GM12878 (cell line): ENCODE measurements around the gene ADGRG4. TPM values are rescaled to one million over a fixed set of nuclear protein-coding genes. Genes with fewer than 3 reads are reported as not detected.

Experiments
- ATAC-seq: fragments of 200-7000 bp; cut with Tn5 transposase; 3 replicates; pipeline ENCODE4 v1.9.1; 2020; ENCODE audit warnings: mild to moderate bottlenecking, moderate library complexity
- BruUV-seq: library from RNA; stranded (reverse); fragments of 400-500 nt; replicated peaks from 2 replicates; lab custom pipeline; 2021; lab: Mats Ljungman, UMichigan
- CTCF ChIA-PET: fragments of 300-600 bp; sonication (Branson Sonifier 250); formaldehyde crosslinking; extraction: SDS; loops from one replicate; lab custom pipeline; 2021; ENCODE audit warnings: inconsistent platforms; lab: Yijun Ruan, JAX
- POLR2A ChIA-PET: fragments of 350-600 bp; formaldehyde crosslinking; extraction: SDS; loops from one replicate; lab custom pipeline; 2021; ENCODE audit warnings: inconsistent platforms; lab: Charles Lee
- RAD21 ChIA-PET: fragments of 300-600 bp; sonication (Branson Sonifier 250); formaldehyde crosslinking; loops from one replicate; lab custom pipeline; 2023; ENCODE audit warnings: antibody characterized with exemption; ENCODE audit not compliant: unreplicated experiment; lab: Charles Lee
- SMC1A ChIA-PET: fragments of 300-600 bp; sonication (Branson Sonifier 250); formaldehyde crosslinking; loops from one replicate; lab custom pipeline; 2023; ENCODE audit not compliant: unreplicated experiment, uncharacterized antibody; lab: Charles Lee
- DNase-seq: peaks from one replicate; pipeline ENCODE4 v3.0.0-alpha.2; 2011; ENCODE audit warnings: low read depth, low spot score
- FAIRE-seq: peaks from 3 replicates; lab custom pipeline; 2011; peaks lifted over from hg19 to GRCh38; lab: Jason Lieb, UNC
- H2AFZ ChIP-seq: 2 replicates; pipeline ENCODE4 v1.6.0; 2011; ENCODE audit warnings: low read depth, low read length, control low read depth; ENCODE audit not compliant: control insufficient read depth
- H3K27ac ChIP-seq: 2 replicates; pipeline ENCODE4 v1.5.1; 2011; ENCODE audit warnings: control low read depth; ENCODE audit not compliant: control insufficient read depth, insufficient read depth
- H3K27me3 ChIP-seq, 2 experiments: replicated peaks in 1 of 2; 2 replicates each; pipeline versions ENCODE4 v1.6.0 to v1.6.1; 2011; ENCODE audit warnings: low read length in 1 of 2; ENCODE audit not compliant: control insufficient read depth in 2 of 2, insufficient read depth in 2 of 2
- H3K36me3 ChIP-seq, 2 experiments: 2 replicates each; pipeline ENCODE4 v1.5.1; 2011; ENCODE audit warnings: low read length in 1 of 2; ENCODE audit not compliant: control insufficient read depth in 2 of 2, insufficient read depth in 2 of 2
- H3K4me1 ChIP-seq: 2 replicates; pipeline ENCODE4 v1.6.1; 2011; ENCODE audit warnings: mild to moderate bottlenecking, low read length, moderate library complexity, mixed read lengths; ENCODE audit not compliant: control insufficient read depth, insufficient read depth
- H3K4me2 ChIP-seq: 2 replicates; pipeline ENCODE4 v1.6.0; 2011; ENCODE audit warnings: control low read depth; ENCODE audit not compliant: control insufficient read depth, insufficient read depth
- H3K4me3 ChIP-seq: fragments of 200-600 bp; sonication (generic); 2 replicates; pipeline ENCODE4 v1.5.1; 2016
- H3K79me2 ChIP-seq: 2 replicates; pipeline ENCODE4 v1.6.0; 2011; ENCODE audit warnings: low read length; ENCODE audit not compliant: control insufficient read depth, insufficient read depth
- H3K9ac ChIP-seq: 2 replicates; pipeline ENCODE4 v1.8.0; 2011; ENCODE audit warnings: low read length, control low read depth, mixed read lengths; ENCODE audit not compliant: control insufficient read depth, insufficient read depth
- H3K9me3 ChIP-seq: replicated peaks from 3 replicates; pipeline ENCODE4 v1.5.1; 2011; ENCODE audit warnings: mild to moderate bottlenecking, low read length; ENCODE audit not compliant: control insufficient read depth, insufficient read depth
- H4K20me1 ChIP-seq: 2 replicates; pipeline ENCODE4 v1.6.0; 2011; ENCODE audit not compliant: control insufficient read depth, insufficient read depth
- ASH2L ChIP-seq: fragments of 300-600, 200-600 bp; sonication (generic); IDR thresholded peaks from 2 replicates; pipeline ENCODE4 v1.6.1; 2017; ENCODE audit warnings: low read depth, mild to moderate bottlenecking, borderline replicate concordance
- BHLHE40 ChIP-seq, 2 experiments: fragments of 450-650 bp in 1 of 2; IDR thresholded peaks; 2 replicates each; pipeline ENCODE4 v1.6.1; 2011 to 2017; ENCODE audit warnings: low read depth in 2 of 2, borderline replicate concordance in 1 of 2, improper control_type of control experiment in 1 of 2, low read length in 1 of 2, mild to moderate bottlenecking in 1 of 2
- E2F8 ChIP-seq: fragments of 450-650 bp; IDR thresholded peaks from 2 replicates; pipeline ENCODE4 v1.6.1; 2018; ENCODE audit warnings: mild to moderate bottlenecking, low read depth, moderate library complexity; ENCODE audit not compliant: partially characterized antibody
- EED ChIP-seq: sonication (generic); IDR thresholded peaks from 2 replicates; pipeline ENCODE4 v1.6.1; 2016; ENCODE audit warnings: antibody characterized with exemption, low read depth
- HDAC2 ChIP-seq: fragments of 200-600 bp; sonication (generic); IDR thresholded peaks from 2 replicates; pipeline ENCODE4 v1.6.1; 2017
- IRF4 ChIP-seq: IDR thresholded peaks from 2 replicates; pipeline ENCODE4 v1.6.1; 2011; ENCODE audit warnings: low read depth, low read length
- LARP7 ChIP-seq: fragments of 450-650 bp; IDR thresholded peaks from 2 replicates; pipeline ENCODE4 v1.6.1; 2017; ENCODE audit warnings: mild to moderate bottlenecking
- PML ChIP-seq: IDR thresholded peaks from 2 replicates; pipeline ENCODE4 v1.6.1; 2012; ENCODE audit warnings: low read length, inconsistent platforms
- RAD21 ChIP-seq: IDR thresholded peaks from 2 replicates; pipeline ENCODE4 v1.6.1; 2011; ENCODE audit warnings: mild to moderate bottlenecking, low read depth, low read length, moderate library complexity; ENCODE audit not compliant: insufficient read depth
- RFX5 ChIP-seq: IDR thresholded peaks from 2 replicates; pipeline ENCODE4 v1.6.1; 2011; ENCODE audit warnings: low read depth, low read length, improper control_type of control experiment
- SIN3A ChIP-seq: IDR thresholded peaks from 2 replicates; pipeline ENCODE4 v1.6.1; 2012; ENCODE audit warnings: low read depth, low read length, improper control_type of control experiment
- SUZ12 ChIP-seq: fragments of 200-600 bp; sonication (generic); IDR thresholded peaks from one replicate; pipeline ENCODE4 v1.6.1; 2018; ENCODE audit warnings: antibody characterized with exemption, mild to moderate bottlenecking; ENCODE audit not compliant: unreplicated experiment
- TCF3 ChIP-seq: IDR thresholded peaks from 2 replicates; pipeline ENCODE4 v1.6.1; 2012; ENCODE audit warnings: low read depth, mild to moderate bottlenecking, low read length, borderline replicate concordance; ENCODE audit not compliant: insufficient read depth
- ZNF207 ChIP-seq: fragments of 450-650 bp; IDR thresholded peaks from 2 replicates; pipeline ENCODE4 v1.6.1; 2014; ENCODE audit warnings: antibody characterized with exemption, mild to moderate bottlenecking, borderline replicate concordance
- ZNF384 ChIP-seq: IDR thresholded peaks from 2 replicates; pipeline ENCODE4 v1.6.1; 2012; ENCODE audit warnings: low read depth, mild to moderate bottlenecking, low read length, improper control_type of control experiment, borderline replicate concordance
- ZNF622 ChIP-seq: fragments of 450-650 bp; IDR thresholded peaks from 2 replicates; pipeline ENCODE4 v1.6.1; 2017; ENCODE audit warnings: mild to moderate bottlenecking, inconsistent platforms
- WGBS: methylation state at CpG from one replicate; pipeline ENCODE4 v1.1.6; 2016; ENCODE audit warnings: low lambda C conversion rate; ENCODE audit not compliant: insufficient replicate concordance, insufficient coverage; ENCODE audit errors: missing lambda C conversion rate; 5-methylcytosine and 5-hydroxymethylcytosine counted together
- in situ Hi-C: fragments of 300-500 bp; cut with MboI; formaldehyde crosslinking; loops from 9 replicates; pipeline ENCODE4 v1.14.3; 2018; ENCODE audit warnings: mixed read lengths
- intact Hi-C: fragments of 100-400 bp; cut with micrococcal nuclease; formaldehyde crosslinking; loops from one replicate; pipeline ENCODE4 v1.14.2; 2022; ENCODE audit not compliant: unreplicated experiment
- polyA plus RNA-seq, 11 experiments: library from polyadenylated mRNA; depleted of rRNA in 4 of 11; unstranded in 6 of 11; stranded (reverse) in 5 of 11; fragments of >200 nt; fragmentation: Nextera tagmentation in 4 of 11; fragmentation: Illumina TruSeq in 1 of 11; extraction: Ambion mirVana in 4 of 11; extraction: Trizol in 1 of 11; gene quantifications; 1 replicate in 1 of 11; 2 replicates in 10 of 11; pipeline versions ENCODE4 v1.2.1 to v1.2.3, GENCODE V29; 2011 to 2016; ENCODE audit warnings: inconsistent platforms in 2 of 11, missing spikeins in 2 of 11, low read depth in 1 of 11
- total RNA-seq, 4 experiments: library from RNA; depleted of rRNA in 3 of 4; stranded (reverse); fragments of >200 nt in 3 of 4; fragmentation: Illumina TruSeq in 1 of 4; extraction: Trizol in 1 of 4; gene quantifications; 2 replicates each; pipeline versions ENCODE4 v1.2.1 to v1.2.3, GENCODE V29; 2013 to 2021

The ADGRG4 gene
- total and polyA plus RNA-seq, 10 of the 15 experiments (the other 5 are each of a cell fraction or from before 2014, with no cell fraction given) = not detected

- 0% methylated on average over 1 of the region's 1 CpG for WGBS
- no peaks in the 10 kb centered on the region for H3K79me2 ChIP-seq
- FAIRE-seq = no peak
Observed at GRCh38 chrX:136307471-136307870, 6.7 kb downstream of the ADGRG4 start.

GRCh38 chrX:136310411-136310810 lies 9.6 kb downstream of the ADGRG4 start:
- no peaks in the 10 kb centered on the region for H3K36me3 ChIP-seq
- no peak for DNase-seq
- RAD21 ChIA-PET = no interaction called here
- no peaks in the 10 kb centered on the region for H3K27me3 ChIP-seq
- no peak for TF ChIP-seq RAD21
- TF ChIP-seq EED = no peak
- TF ChIP-seq BHLHE40 (IDR thresholded peaks at IDR 0.05; ENCODE audit: borderline replicate concordance in 1 of 2, low read depth in 2 of 2, low read length in 1 of 2) = no peak
- no peak for TF ChIP-seq IRF4
- TF ChIP-seq SUZ12 = no peak
- TF ChIP-seq SIN3A = no peak
- TF ChIP-seq ZNF384 = no peak
- no peak for TF ChIP-seq ZNF207
- TF ChIP-seq PML = no peak
- no peak for TF ChIP-seq RFX5
- no peak for TF ChIP-seq E2F8
- no peak for FAIRE-seq
- H2AFZ ChIP-seq = no peak overlapping the region
- no peak for ATAC-seq
- CTCF ChIA-PET = no interaction called here
- intact Hi-C loops (no loop called here), in situ Hi-C loops (no loop called here)
- WGBS = 27% methylated on average over 2 of the region's 2 CpGs
- H3K4me1 ChIP-seq = no peaks in the 10 kb centered on the region
- POLR2A ChIA-PET = no interaction called here
- H3K9me3 ChIP-seq = no peaks in the 10 kb centered on the region
- H3K4me3 ChIP-seq = no peak overlapping the region
- no peaks in the 10 kb centered on the region for H3K79me2 ChIP-seq
- no peak overlapping the region for H3K4me2 ChIP-seq
- SMC1A ChIA-PET = no interaction called here
- H4K20me1 ChIP-seq = no peaks in the 10 kb centered on the region
- H3K9ac ChIP-seq = no peak overlapping the region
- no TSS peak for BruUV-seq
- H3K27ac ChIP-seq = no peak overlapping the region

More at GRCh38 chrX:136307471-136307870, 6.7 kb downstream of the ADGRG4 start:
- POLR2A ChIA-PET = no interaction called here
- intact Hi-C loops (no loop called here), in situ Hi-C loops (no loop called here)
- CTCF ChIA-PET = interaction anchor here (0.8 kb wide), 1 partner anchor 146 kb away, joined by 3 read pairs; no protein-coding TSS in a partner anchor
- no peaks in the 10 kb centered on the region for H3K27me3 ChIP-seq
- no TSS peak for BruUV-seq
- H4K20me1 ChIP-seq = no peaks in the 10 kb centered on the region
- no peaks in the 10 kb centered on the region for H3K9me3 ChIP-seq
- SMC1A ChIA-PET = no interaction called here
- no peak overlapping the region for H3K4me2 ChIP-seq
- H3K9ac ChIP-seq = no peak overlapping the region
- no peak for TF ChIP-seq LARP7
- TF ChIP-seq ASH2L = no peak
- no peak for TF ChIP-seq TCF3
- no peak for TF ChIP-seq ZNF622
- no peak for TF ChIP-seq HDAC2
- no peaks in the 10 kb centered on the region for H3K4me1 ChIP-seq
- RAD21 ChIA-PET = no interaction called here
- no peak overlapping the region for H3K4me3 ChIP-seq
- no peak for ATAC-seq
- H3K36me3 ChIP-seq = no peaks in the 10 kb centered on the region
- H3K27ac ChIP-seq = no peak overlapping the region
- DNase-seq = no peak
- H2AFZ ChIP-seq = no peak overlapping the region
